ENCODE data around the gene FUT7.
"Not testable (repeated sequence)": the region's sequence is repeated elsewhere in the genome, so short reads cannot be mapped to it uniquely, and the experiment has no call there.

Gene FUT7

GRCh38 chr9:137017791-137018497 lies 13.9 kb downstream of the FUT7 start:
- no peak for DNase-seq (ENCODE audit: low read depth)

- DNase-seq (ENCODE audit: low read depth), result no peak
Measured at GRCh38 chr9:137017071-137017470, 14.8 kb downstream of the FUT7 start.

- no peak for DNase-seq (ENCODE audit: low read depth)
Measured at GRCh38 chr9:137016436-137016835, 15.5 kb downstream of the FUT7 start.

- DNase-seq (ENCODE audit: low read depth), result no peak
Measured at GRCh38 chr9:137015976-137016375, 15.9 kb downstream of the FUT7 start.

- DNase-seq (ENCODE audit: low read depth), result no peak
Measured at GRCh38 chr9:137015540-137015930, 16.4 kb downstream of the FUT7 start.

GRCh38 chr9:137014776-137015539 lies 16.9 kb downstream of the FUT7 start:
- DNase-seq (ENCODE audit: low read depth), result no peak

GRCh38 chr9:137014166-137014565 lies 17.7 kb downstream of the FUT7 start:
- no peak for DNase-seq (ENCODE audit: low read depth)

- no peak for DNase-seq (ENCODE audit: low read depth)
Measured at GRCh38 chr9:137013571-137013940, 18.3 kb downstream of the FUT7 start.

GRCh38 chr9:137012694-137013570 lies 19.0 kb downstream of the FUT7 start:
- DNase-seq (ENCODE audit: low read depth), result no peak

- no peak for DNase-seq (ENCODE audit: low read depth)
Measured at GRCh38 chr9:137011907-137012675, 19.8 kb downstream of the FUT7 start.

- DNase-seq (ENCODE audit: low read depth), result no peak
Measured at GRCh38 chr9:137011156-137011555, 20.7 kb downstream of the FUT7 start.

GRCh38 chr9:137009938-137010732 lies 21.8 kb downstream of the FUT7 start:
- DNase-seq (ENCODE audit: low read depth), result no peak

- DNase-seq (ENCODE audit: low read depth), result no peak
Measured at GRCh38 chr9:137009217-137009616, 22.7 kb downstream of the FUT7 start.

- DNase-seq (ENCODE audit: low read depth), result no peak
Measured at GRCh38 chr9:137008312-137008711, 23.6 kb downstream of the FUT7 start.

- no peak for DNase-seq (ENCODE audit: low read depth)
Measured at GRCh38 chr9:137007816-137008270, 24.0 kb downstream of the FUT7 start.

- no peak for DNase-seq (ENCODE audit: low read depth)
Measured at GRCh38 chr9:137007108-137007815, 24.6 kb downstream of the FUT7 start.

- DNase-seq (ENCODE audit: low read depth), result no peak
Measured at GRCh38 chr9:137006116-137007003, 25.5 kb downstream of the FUT7 start.

- DNase-seq (ENCODE audit: low read depth), result not testable (repeated sequence)
Measured at GRCh38 chr9:137004285-137004684, 27.6 kb downstream of the FUT7 start.

- no peak for DNase-seq (ENCODE audit: low read depth)
Measured at GRCh38 chr9:137002646-137003041, 29.2 kb downstream of the FUT7 start.
